Measurements from ENCODE around the gene TEX22. TPM values are rescaled to one million over a fixed set of nuclear protein-coding genes. Genes with fewer than 3 reads are reported as not detected.

Gene TEX22
- total and polyA plus RNA-seq, 8 donors = 0.18 to 0.35 TPM; not detected in 6

GRCh38 chr14:105392131-105393090, 5.9 kb upstream of the TEX22 start:
- Histone ChIP-seq H3K9me3 (no peaks in the 10 kb centered on the region), H3K4me3 (no peak overlapping the region), H3K36me3 (peaks cover 0 to 47% (median 38%) of the 10 kb centered on the region in 4 donors), H3K27me3 (no peaks in the 10 kb centered on the region), H3K4me1 (peaks cover 2 to 22% (median 16%) of the 10 kb centered on the region in 4 donors), H3K27ac (no peak overlapping the region)
- WGBS, 5 donors = 85 to 94% (median 88%) methylated on average over 15 to 40 of the region's 40 CpGs
- TF ChIP-seq, protein P1, sequence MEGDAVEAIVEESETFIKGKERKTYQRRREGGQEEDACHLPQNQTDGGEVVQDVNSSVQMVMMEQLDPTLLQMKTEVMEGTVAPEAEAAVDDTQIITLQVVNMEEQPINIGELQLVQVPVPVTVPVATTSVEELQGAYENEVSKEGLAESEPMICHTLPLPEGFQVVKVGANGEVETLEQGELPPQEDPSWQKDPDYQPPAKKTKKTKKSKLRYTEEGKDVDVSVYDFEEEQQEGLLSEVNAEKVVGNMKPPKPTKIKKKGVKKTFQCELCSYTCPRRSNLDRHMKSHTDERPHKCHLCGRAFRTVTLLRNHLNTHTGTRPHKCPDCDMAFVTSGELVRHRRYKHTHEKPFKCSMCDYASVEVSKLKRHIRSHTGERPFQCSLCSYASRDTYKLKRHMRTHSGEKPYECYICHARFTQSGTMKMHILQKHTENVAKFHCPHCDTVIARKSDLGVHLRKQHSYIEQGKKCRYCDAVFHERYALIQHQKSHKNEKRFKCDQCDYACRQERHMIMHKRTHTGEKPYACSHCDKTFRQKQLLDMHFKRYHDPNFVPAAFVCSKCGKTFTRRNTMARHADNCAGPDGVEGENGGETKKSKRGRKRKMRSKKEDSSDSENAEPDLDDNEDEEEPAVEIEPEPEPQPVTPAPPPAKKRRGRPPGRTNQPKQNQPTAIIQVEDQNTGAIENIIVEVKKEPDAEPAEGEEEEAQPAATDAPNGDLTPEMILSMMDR (IDR thresholded peaks at IDR 0.05) = no peak
- TF ChIP-seq POLR2AphosphoS5 (IDR thresholded peaks at IDR 0.05) (no peak), POLR2A (IDR thresholded peaks at IDR 0.05) (no peak), EP300 (IDR thresholded peaks at IDR 0.05) (no peak)
- intact Hi-C loops (cut with DNase I; ENCODE audit: low total_unique reads) = no loop called here
- DNase-seq = no peak

- H3K27me3 ChIP-seq = no peaks in the 10 kb centered on the region
- DNase-seq = no peak
- H3K9me3 ChIP-seq = no peaks in the 10 kb centered on the region
- intact Hi-C loops (cut with DNase I; ENCODE audit: low total_unique reads) = no loop called here
- H3K4me3 ChIP-seq = no peak overlapping the region
- H3K4me1 ChIP-seq = peaks cover 7 to 26% (median 22%) of the 10 kb centered on the region in 4 donors
- WGBS, 5 donors = 91 to 97% (median 93%) methylated on average over 12 to 14 of the region's 14 CpGs
- H3K36me3 ChIP-seq = peaks cover 0 to 40% (median 30%) of the 10 kb centered on the region in 4 donors
- no peak overlapping the region for H3K27ac ChIP-seq
- TF ChIP-seq, protein P1 (IDR thresholded peaks at IDR 0.05) = no peak
- TF ChIP-seq EP300 (IDR thresholded peaks at IDR 0.05) = no peak
- no peak for TF ChIP-seq POLR2A (IDR thresholded peaks at IDR 0.05)
- no peak for TF ChIP-seq POLR2AphosphoS5 (IDR thresholded peaks at IDR 0.05)
These were observed 5.2 kb upstream of the TEX22 start for GRCh38 chr14:105393151-105393550.

DNA sequence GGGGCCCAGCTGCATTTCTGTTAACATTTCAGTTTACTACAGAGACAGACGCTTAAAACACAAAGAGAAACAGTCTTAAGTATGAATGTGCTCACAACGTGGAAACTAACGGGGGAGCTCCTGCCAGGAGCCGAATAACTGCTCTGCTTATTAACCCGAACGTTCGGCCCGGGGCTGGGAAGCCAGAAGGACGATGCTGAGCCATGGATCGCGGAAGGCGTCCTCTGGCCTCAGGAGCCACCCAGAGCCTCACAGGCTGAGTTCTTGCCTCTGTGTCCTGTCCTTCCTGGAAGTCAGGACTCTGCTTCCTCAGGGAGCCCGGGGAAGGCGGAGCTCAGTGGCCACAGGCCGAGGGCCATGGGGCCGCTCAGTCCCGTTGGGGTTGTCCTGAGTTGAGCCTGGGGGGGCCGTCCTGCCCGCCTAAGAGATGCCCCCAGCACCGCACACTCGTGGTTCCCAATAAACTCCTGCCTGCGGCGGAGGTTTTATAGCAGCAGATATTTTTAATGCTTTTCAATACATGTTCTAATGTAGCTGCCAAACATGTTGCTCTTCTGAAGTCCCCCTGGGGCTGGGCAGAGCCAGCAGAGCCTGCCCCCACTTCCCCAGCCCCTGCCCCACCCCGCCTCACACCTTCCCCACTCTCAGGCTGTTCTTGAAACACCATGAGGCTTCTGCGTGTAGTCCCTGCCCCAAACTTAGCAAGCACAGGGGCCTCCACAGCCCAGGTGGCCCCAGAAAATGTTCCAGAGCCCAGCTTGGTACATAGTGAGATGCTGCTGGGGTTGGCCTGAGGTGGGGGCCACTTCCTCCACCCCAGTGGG, 3.4 kb upstream of the TEX22 start:
- Histone ChIP-seq H3K27me3 (no peaks in the 10 kb centered on the region), H3K36me3 (peaks cover 0 to 38% (median 29%) of the 10 kb centered on the region in 4 donors), H3K27ac (no peak overlapping the region), H3K9me3 (no peaks in the 10 kb centered on the region), H3K4me3 (no peak overlapping the region), H3K4me1 (peaks cover 20 to 36% (median 25%) of the 10 kb centered on the region in 4 donors)
- 83 to 87% (median 85%) methylated on average over 25 of the region's 25 CpGs for WGBS, 5 donors
- TF ChIP-seq, protein P1 (IDR thresholded peaks at IDR 0.05) = no peak
- TF ChIP-seq EP300 (IDR thresholded peaks at IDR 0.05) (no peak), POLR2AphosphoS5 (IDR thresholded peaks at IDR 0.05) (no peak), POLR2A (IDR thresholded peaks at IDR 0.05) (no peak)
- DNase-seq = no peak
- intact Hi-C loops (cut with DNase I; ENCODE audit: low total_unique reads) = no loop called here

DNA sequence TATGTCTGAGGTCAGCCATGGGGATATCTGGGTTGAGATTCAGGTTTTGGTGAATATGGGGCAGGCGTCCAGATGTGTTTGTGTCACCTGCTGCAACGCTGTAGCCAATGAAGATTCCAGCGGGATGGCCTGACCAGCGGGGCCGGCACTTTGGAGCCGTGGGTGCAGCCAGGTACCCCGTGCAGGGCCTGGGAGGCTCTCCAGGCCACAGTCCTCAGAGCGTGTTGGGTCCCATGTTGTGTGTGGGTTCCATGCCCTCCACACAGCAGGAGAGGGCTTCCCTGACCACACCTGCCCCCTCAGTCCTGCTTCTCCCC, 2.8 kb upstream of the TEX22 start:
- intact Hi-C loops (cut with DNase I; ENCODE audit: low total_unique reads) = no loop called here
- Histone ChIP-seq H3K36me3 (peaks cover 0 to 43% (median 32%) of the 10 kb centered on the region in 4 donors), H3K27me3 (no peaks in the 10 kb centered on the region), H3K4me1 (peaks cover 16 to 33% (median 24%) of the 10 kb centered on the region in 4 donors), H3K27ac (no peak overlapping the region), H3K4me3 (no peak overlapping the region), H3K9me3 (peaks cover 0 to 4% (median 1%) of the 10 kb centered on the region in 4 donors)
- TF ChIP-seq EP300 (IDR thresholded peaks at IDR 0.05) (no peak), POLR2AphosphoS5 (IDR thresholded peaks at IDR 0.05) (no peak), POLR2A (IDR thresholded peaks at IDR 0.05) (no peak)
- TF ChIP-seq, protein P1 (IDR thresholded peaks at IDR 0.05) = no peak
- no peak for DNase-seq
- WGBS, 5 donors = 85 to 99% (median 95%) methylated on average over 8 of the region's 8 CpGs

Measured in stomach (tissue), 9 donors.